HG02970 (cell line): Measurements from ENCODE around the gene BDNF.
"Not testable (repeated sequence)": the region's sequence is repeated elsewhere in the genome, so short reads cannot be mapped to it uniquely, and the experiment has no call there.

Experiments
- ATAC-seq: cut with Tn5 transposase; IDR thresholded peaks from one replicate; pipeline ENCODE4 v1.9.1; 2021; ENCODE audit warnings: mild to moderate bottlenecking, moderate library complexity, moderate number of reproducible peaks; ENCODE audit not compliant: unreplicated experiment, low FRiP score

The BDNF gene

GRCh38 chr11:27629023-27629422 is 71.2 kb downstream of the BDNF start:
- ATAC-seq = not testable (repeated sequence)

- ATAC-seq = no peak
Observed at GRCh38 chr11:27627979-27628378, 72.3 kb downstream of the BDNF start.

- ATAC-seq = no peak
Observed at GRCh38 chr11:27626938-27627586, 73.2 kb downstream of the BDNF start.

GRCh38 chr11:27626269-27626937 is 73.9 kb downstream of the BDNF start:
- no peak for ATAC-seq

- ATAC-seq = no peak
Observed at GRCh38 chr11:27625347-27625912, 74.8 kb downstream of the BDNF start.

- ATAC-seq = no peak
Observed at GRCh38 chr11:27623945-27624523, 76.2 kb downstream of the BDNF start.

- ATAC-seq = no peak
Observed at GRCh38 chr11:27622541-27623300, 77.5 kb downstream of the BDNF start.

GRCh38 chr11:27621405-27622161 is 78.7 kb downstream of the BDNF start:
- no peak for ATAC-seq

GRCh38 chr11:27619763-27620335 is 80.4 kb downstream of the BDNF start:
- no peak for ATAC-seq

GRCh38 chr11:27619039-27619574 is 81.1 kb downstream of the BDNF start:
- ATAC-seq = no peak

GRCh38 chr11:27618281-27618915 is 81.9 kb downstream of the BDNF start:
- ATAC-seq = no peak

GRCh38 chr11:27616711-27617110 is 83.5 kb downstream of the BDNF start:
- no peak for ATAC-seq

GRCh38 chr11:27615833-27616232 is 84.4 kb downstream of the BDNF start:
- ATAC-seq = no peak

GRCh38 chr11:27614092-27614491 is 86.2 kb downstream of the BDNF start:
- ATAC-seq = no peak

GRCh38 chr11:27612932-27613880 is 87.0 kb downstream of the BDNF start:
- ATAC-seq = no peak

GRCh38 chr11:27611947-27612455 is 88.3 kb downstream of the BDNF start:
- no peak for ATAC-seq

- no peak for ATAC-seq
Observed at GRCh38 chr11:27611390-27611789, 88.9 kb downstream of the BDNF start.

GRCh38 chr11:27610946-27611345 is 89.3 kb downstream of the BDNF start:
- no peak for ATAC-seq
